ENCODE data around the gene ABCB1. TPM values are rescaled to one million over a fixed set of nuclear protein-coding genes. Genes with fewer than 3 reads are reported as not detected.

The ABCB1 gene
- total RNA-seq, 4 donors from 2014 or later: 5.6 to 18.4 (median 8.2) TPM

DNA sequence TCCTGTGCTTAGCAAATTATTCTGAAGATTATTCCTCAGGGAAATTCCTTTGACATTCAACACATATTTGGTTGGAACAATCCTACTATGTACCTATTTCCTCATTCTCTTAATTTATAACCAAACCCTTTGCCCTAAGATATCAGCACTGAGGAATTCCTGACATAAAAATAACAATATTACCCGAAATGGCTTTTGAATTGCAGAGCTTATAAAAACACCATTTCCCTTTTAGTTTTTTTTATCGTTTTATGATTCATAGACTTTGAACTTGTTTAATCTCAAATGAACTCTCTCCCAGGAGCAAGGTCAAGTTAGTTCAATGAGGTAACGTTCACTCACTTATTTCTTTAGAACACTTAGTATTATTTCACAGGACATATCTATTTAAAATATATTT lies 7.7 kb upstream of the ABCB1 start:
- Histone ChIP-seq H3K36me3 (no peaks in the 10 kb centered on the region), H3K27ac (no peak overlapping the region), H3K27me3 (peaks cover 11% of the 10 kb centered on the region), H3K9me3 (no peaks in the 10 kb centered on the region), H3K4me1 (no peaks in the 10 kb centered on the region), H3K4me3 (no peak overlapping the region)
- ATAC-seq: no peak
- no peak for TF ChIP-seq POLR2AphosphoS5 (IDR thresholded peaks at IDR 0.05)
- WGBS, 2 donors (ENCODE audit: low coverage in 1 of 2): 45 to 46% methylated on average over 3 of the region's 3 CpGs

DNA sequence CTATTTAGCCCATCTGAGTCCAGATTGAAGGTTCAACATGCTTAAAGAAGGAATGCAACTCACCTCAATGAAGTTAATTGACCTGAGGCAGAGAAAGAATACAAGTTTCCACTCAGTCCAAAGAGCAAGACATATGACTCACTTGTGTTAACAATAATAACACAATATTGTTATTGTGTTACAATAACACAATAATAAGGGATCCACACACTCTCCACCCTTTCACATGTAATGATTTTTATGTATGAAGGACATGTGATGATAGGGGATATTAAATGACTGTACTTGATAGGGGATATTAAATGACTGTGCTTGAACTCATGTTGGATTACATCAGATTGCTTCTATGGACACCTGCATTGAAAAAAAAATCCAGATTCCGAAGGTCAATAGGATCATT lies 3.6 kb upstream of the ABCB1 start:
- TF ChIP-seq EP300 (IDR thresholded peaks at IDR 0.05) (no peak), POLR2AphosphoS5 (IDR thresholded peaks at IDR 0.05) (no peak), POLR2A (IDR thresholded peaks at IDR 0.05) (no peak)
- TF ChIP-seq, protein P1, sequence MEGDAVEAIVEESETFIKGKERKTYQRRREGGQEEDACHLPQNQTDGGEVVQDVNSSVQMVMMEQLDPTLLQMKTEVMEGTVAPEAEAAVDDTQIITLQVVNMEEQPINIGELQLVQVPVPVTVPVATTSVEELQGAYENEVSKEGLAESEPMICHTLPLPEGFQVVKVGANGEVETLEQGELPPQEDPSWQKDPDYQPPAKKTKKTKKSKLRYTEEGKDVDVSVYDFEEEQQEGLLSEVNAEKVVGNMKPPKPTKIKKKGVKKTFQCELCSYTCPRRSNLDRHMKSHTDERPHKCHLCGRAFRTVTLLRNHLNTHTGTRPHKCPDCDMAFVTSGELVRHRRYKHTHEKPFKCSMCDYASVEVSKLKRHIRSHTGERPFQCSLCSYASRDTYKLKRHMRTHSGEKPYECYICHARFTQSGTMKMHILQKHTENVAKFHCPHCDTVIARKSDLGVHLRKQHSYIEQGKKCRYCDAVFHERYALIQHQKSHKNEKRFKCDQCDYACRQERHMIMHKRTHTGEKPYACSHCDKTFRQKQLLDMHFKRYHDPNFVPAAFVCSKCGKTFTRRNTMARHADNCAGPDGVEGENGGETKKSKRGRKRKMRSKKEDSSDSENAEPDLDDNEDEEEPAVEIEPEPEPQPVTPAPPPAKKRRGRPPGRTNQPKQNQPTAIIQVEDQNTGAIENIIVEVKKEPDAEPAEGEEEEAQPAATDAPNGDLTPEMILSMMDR (IDR thresholded peaks at IDR 0.05): no peak
- Histone ChIP-seq H3K4me3 (no peak overlapping the region), H3K9me3 (no peaks in the 10 kb centered on the region), H3K4me1 (peaks cover 0 to 22% (median 0%) of the 10 kb centered on the region in 3 donors), H3K27me3 (peaks cover 47% of the 10 kb centered on the region), H3K27ac (no peak overlapping the region), H3K36me3 (no peaks in the 10 kb centered on the region)
- ATAC-seq: no peak
- WGBS, 2 donors (ENCODE audit: low coverage in 1 of 2): 50 to 71% methylated on average over 1 of the region's 1 CpG

DNA sequence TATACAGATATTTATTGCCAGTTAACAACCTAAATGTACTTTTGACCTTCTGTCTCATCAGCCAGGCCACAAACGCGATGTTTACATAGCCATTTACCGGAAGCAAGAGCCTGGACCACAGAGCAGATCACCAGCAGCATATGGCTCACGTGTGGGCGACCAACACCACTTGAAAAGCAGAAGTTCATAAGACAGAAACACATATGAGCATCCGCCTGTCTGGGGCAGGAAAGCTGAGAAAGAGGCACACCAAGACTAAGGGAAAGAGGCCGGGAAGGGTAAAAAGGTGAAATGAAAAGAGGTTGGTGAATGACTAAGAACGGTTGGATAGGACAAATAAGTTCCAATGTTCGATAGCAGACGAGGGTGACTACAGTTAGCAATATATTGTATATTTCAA lies 1.3 kb downstream of the ABCB1 start:
- Histone ChIP-seq H3K27ac (peak overlapping the region in 1 of 4 donors; percentile 65), H3K36me3 (no peaks in the 10 kb centered on the region), H3K4me1 (peaks cover 0 to 22% (median 0%) of the 10 kb centered on the region in 3 donors), H3K27me3 (peaks cover 40% of the 10 kb centered on the region), H3K9me3 (no peaks in the 10 kb centered on the region), H3K4me3 (peak overlapping the region in 1 of 2 donors; percentile 58)
- no peak for TF ChIP-seq POLR2AphosphoS5 (IDR thresholded peaks at IDR 0.05)
- TF ChIP-seq, protein P1 (IDR thresholded peaks at IDR 0.05): no peak
- TF ChIP-seq POLR2A (IDR thresholded peaks at IDR 0.05): no peak
- TF ChIP-seq EP300 (IDR thresholded peaks at IDR 0.05): no peak
- WGBS, 2 donors (ENCODE audit: low coverage in 1 of 2): 61 to 77% methylated on average over 10 of the region's 10 CpGs
- ATAC-seq: no peak

DNA sequence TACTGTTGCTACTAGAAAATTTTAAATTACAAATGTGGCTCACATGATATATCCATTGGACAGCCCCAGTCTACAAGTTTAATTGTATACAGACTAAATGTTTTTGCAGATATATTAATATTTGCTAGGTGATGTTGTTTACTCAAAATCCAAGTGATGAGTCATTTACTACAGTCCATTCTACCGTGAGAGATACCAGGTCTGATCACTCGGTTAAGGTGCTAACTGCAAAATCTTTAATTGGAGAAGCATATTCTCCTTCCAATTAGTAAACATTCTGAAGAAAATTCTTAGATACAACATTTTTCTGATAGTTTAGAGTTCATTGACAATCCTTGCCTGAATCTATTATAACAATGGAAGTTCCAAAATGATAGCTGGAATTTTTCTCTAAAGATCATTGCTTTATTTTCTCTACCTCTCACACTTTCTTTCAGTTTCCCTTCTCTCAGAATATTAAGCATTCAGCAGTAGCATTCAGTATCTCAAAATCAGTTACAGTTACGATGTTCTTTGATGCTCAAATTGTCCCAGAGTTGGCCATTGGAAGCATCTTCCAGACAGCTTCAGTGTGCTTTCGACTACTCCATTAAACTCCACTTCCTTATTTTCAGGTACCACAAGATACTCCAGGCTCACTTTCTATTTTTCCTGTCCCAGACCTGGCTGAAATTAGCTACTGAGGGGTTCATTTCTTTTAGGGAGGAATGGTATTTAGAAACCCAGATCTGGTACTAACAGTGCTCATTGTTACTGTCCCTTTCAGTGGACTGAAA lies 2.3 kb downstream of the ABCB1 start:
- Histone ChIP-seq H3K4me1 (peaks cover 0 to 22% (median 0%) of the 10 kb centered on the region in 3 donors), H3K4me3 (no peak overlapping the region), H3K27me3 (peaks cover 39% of the 10 kb centered on the region), H3K36me3 (no peaks in the 10 kb centered on the region), H3K27ac (no peak overlapping the region), H3K9me3 (no peaks in the 10 kb centered on the region)
- 67 to 76% methylated on average over 4 of the region's 4 CpGs for WGBS, 2 donors (ENCODE audit: low coverage in 1 of 2)
- no peak for ATAC-seq
- TF ChIP-seq POLR2A (IDR thresholded peaks at IDR 0.05) (no peak), EP300 (IDR thresholded peaks at IDR 0.05) (no peak), POLR2AphosphoS5 (IDR thresholded peaks at IDR 0.05) (no peak)
- TF ChIP-seq, protein P1 (IDR thresholded peaks at IDR 0.05): no peak

DNA sequence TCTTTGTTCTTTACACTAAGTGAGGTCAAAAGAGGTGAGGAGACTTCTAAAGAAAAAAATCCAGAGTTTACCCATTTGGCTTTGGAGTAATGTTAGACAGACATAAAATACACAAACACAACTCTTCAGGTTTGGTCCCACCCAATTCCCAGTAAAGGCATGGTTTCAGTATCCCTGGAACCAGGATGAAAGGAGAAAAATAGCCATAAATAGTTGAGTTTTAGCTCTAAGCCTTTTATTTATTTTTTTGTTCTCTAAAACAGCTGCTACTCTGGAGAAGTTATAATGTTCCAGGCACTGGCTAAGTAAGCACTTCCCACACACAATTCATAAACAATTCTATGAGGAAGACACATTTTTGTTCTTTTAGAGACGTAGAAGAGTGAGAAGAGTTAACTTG lies 4.0 kb downstream of the ABCB1 start:
- Histone ChIP-seq H3K27ac (no peak overlapping the region), H3K4me3 (no peak overlapping the region), H3K9me3 (no peaks in the 10 kb centered on the region), H3K27me3 (peaks cover 23% of the 10 kb centered on the region), H3K36me3 (no peaks in the 10 kb centered on the region), H3K4me1 (peaks cover 0 to 22% (median 0%) of the 10 kb centered on the region in 3 donors)
- WGBS, 2 donors (ENCODE audit: low coverage in 1 of 2): 12 to 20% methylated on average over 1 of the region's 1 CpG
- TF ChIP-seq POLR2AphosphoS5 (IDR thresholded peaks at IDR 0.05): no peak
- TF ChIP-seq EP300 (IDR thresholded peaks at IDR 0.05): no peak
- TF ChIP-seq, protein P1 (IDR thresholded peaks at IDR 0.05): no peak
- TF ChIP-seq POLR2A (IDR thresholded peaks at IDR 0.05): no peak
- no peak for ATAC-seq
